ENCODE data around the gene KCNMA1.
"Not testable (repeated sequence)": the region's sequence is repeated elsewhere in the genome, so short reads cannot be mapped to it uniquely, and the experiment has no call there.

GRCh38 chr10:77339872-77340271 lies 297.7 kb downstream of the KCNMA1 start:
- TF ChIP-seq, protein P1, sequence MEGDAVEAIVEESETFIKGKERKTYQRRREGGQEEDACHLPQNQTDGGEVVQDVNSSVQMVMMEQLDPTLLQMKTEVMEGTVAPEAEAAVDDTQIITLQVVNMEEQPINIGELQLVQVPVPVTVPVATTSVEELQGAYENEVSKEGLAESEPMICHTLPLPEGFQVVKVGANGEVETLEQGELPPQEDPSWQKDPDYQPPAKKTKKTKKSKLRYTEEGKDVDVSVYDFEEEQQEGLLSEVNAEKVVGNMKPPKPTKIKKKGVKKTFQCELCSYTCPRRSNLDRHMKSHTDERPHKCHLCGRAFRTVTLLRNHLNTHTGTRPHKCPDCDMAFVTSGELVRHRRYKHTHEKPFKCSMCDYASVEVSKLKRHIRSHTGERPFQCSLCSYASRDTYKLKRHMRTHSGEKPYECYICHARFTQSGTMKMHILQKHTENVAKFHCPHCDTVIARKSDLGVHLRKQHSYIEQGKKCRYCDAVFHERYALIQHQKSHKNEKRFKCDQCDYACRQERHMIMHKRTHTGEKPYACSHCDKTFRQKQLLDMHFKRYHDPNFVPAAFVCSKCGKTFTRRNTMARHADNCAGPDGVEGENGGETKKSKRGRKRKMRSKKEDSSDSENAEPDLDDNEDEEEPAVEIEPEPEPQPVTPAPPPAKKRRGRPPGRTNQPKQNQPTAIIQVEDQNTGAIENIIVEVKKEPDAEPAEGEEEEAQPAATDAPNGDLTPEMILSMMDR (IDR thresholded peaks at IDR 0.05; ENCODE audit: poor library complexity, severe bottlenecking): not testable (repeated sequence)
- TF ChIP-seq RAD21 (conservative IDR thresholded peaks at IDR 0.05); POLR2AphosphoS5 (IDR thresholded peaks at IDR 0.05); EZH2 (IDR thresholded peaks at IDR 0.05; ENCODE audit: borderline replicate concordance, insufficient read depth, low read length, poor library complexity, severe bottlenecking): not testable (repeated sequence)
- TF ChIP-seq, protein P2, sequence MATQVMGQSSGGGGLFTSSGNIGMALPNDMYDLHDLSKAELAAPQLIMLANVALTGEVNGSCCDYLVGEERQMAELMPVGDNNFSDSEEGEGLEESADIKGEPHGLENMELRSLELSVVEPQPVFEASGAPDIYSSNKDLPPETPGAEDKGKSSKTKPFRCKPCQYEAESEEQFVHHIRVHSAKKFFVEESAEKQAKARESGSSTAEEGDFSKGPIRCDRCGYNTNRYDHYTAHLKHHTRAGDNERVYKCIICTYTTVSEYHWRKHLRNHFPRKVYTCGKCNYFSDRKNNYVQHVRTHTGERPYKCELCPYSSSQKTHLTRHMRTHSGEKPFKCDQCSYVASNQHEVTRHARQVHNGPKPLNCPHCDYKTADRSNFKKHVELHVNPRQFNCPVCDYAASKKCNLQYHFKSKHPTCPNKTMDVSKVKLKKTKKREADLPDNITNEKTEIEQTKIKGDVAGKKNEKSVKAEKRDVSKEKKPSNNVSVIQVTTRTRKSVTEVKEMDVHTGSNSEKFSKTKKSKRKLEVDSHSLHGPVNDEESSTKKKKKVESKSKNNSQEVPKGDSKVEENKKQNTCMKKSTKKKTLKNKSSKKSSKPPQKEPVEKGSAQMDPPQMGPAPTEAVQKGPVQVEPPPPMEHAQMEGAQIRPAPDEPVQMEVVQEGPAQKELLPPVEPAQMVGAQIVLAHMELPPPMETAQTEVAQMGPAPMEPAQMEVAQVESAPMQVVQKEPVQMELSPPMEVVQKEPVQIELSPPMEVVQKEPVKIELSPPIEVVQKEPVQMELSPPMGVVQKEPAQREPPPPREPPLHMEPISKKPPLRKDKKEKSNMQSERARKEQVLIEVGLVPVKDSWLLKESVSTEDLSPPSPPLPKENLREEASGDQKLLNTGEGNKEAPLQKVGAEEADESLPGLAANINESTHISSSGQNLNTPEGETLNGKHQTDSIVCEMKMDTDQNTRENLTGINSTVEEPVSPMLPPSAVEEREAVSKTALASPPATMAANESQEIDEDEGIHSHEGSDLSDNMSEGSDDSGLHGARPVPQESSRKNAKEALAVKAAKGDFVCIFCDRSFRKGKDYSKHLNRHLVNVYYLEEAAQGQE (IDR thresholded peaks at IDR 0.05; ENCODE audit: borderline replicate concordance): not testable (repeated sequence)

Data from neural cell (in vitro differentiated cells).